HG03432 (cell line): ENCODE data around the gene B3GNT7.
"Not testable (repeated sequence)": the region's sequence is repeated elsewhere in the genome, so short reads cannot be mapped to it uniquely, and the experiment has no call there.

Source experiments
- ATAC-seq: cut with Tn5 transposase; IDR thresholded peaks from one replicate; pipeline ENCODE4 v1.9.1; 2021; ENCODE audit warnings: mild to moderate bottlenecking, moderate library complexity; ENCODE audit not compliant: unreplicated experiment

Gene B3GNT7

DNA sequence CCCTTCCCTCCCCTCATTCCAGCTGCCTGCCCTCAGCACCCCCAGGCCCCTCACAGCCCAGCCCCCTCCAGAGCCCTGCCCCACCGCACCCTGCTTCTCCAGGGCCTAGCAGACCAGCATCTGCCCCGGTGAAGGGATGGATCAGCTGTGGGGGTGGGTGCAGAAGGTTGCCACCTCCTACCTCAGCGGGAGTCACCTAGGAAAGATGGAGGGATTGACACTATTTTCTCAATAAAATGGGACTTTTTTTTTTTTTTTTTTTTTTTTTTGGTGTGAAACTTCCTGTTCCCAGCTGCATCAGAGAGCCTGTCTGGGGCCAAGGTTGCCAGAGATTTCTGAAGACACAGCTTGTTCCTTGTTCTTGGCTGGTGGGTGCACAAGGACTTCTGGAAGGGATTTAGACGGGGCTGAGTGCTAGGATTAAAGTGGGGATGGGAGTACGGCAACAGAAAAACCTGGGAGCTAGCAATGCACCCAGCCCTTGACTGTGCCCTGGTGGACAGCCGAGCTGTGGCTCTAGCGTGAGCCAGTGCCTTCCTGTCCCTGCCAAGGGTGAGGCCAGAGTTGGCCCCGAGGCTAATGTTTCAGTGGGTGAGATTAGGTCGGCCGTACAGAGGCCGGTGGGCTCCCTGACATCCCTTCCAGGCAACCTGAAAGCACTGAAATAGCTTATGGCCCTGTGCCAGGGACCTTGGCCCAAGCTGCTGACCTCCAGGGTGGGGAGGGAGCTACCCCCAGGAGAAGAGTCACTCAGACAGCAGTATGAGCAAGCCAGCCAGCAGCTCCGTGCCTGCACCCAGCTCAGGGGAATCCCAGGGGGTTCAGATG lies 4.6 kb downstream of the B3GNT7 start:
- no peak for ATAC-seq

DNA sequence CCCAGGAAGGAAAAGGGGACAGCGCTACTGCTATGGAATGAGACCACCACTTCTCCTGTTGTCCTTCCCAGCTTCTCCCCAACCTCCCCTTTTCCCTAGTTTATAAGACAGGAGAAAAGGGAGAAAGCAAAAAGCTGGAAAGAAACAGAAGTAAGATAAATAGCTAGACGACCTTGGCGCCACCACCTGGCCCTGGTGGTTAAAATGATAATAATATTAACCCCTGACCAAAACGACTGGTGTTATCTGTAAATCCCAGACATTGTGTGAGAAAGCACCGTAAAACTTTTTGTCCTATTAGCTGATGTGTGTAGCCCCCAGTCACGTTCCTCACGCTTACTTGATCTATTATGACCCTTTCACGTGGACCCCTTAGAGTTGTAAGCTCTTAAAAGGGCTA lies 5.2 kb downstream of the B3GNT7 start:
- not testable (repeated sequence) for ATAC-seq

DNA sequence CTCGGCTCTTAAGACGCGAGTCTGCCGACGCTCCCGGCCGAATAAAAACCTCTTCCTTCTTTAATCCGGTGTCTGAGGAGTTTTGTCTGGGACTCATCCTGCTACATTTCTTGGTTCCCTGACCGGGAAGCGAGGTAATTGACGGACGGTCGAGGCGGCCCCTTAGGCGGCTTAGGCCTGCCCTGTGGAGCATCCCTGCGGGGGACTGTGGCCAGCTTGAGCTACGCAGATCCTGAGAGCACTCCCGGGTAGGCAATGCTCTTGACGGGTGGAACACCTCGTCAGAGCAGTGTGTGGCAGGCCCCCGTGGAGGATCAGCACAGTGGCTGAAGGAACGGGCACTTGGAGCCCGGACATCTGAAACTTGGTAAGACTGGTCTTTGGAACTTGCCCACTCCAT lies 5.6 kb downstream of the B3GNT7 start:
- not testable (repeated sequence) for ATAC-seq

DNA sequence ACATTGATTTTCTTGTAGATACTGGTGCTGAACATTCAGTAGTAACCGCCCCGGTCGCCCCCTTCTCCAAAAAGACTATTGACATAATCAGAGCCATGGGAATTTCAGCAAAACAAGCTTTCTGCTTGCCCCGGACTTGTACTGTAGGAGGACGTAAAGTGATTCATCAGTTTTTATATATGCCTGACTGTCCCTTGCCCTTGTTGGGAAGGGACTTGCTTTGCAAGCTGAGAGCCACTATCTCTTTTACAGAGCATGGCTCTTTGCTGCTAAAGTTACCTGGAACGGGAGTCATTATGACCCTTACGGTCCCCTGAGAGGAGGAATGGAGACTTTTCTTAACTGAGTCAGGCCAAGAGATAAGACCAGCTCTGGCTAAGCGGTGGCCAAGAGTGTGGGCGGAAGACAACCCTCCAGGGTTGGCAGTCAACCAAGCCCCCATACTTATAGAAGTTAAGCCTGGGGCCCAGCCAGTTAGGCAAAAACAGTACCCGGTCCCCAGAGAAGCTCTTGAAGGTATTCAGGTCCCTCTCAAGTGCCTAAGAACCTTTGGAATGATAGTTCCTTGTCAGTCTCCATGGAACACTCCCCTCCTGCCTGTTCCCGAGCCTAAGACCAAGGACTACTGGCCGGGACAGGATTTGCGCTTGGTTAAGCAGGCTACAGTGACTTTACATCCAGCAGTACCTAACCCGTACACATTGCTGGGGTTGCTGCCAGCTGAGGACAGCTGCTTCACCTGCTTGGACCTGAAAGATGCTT lies 8.1 kb downstream of the B3GNT7 start:
- ATAC-seq = not testable (repeated sequence)

DNA sequence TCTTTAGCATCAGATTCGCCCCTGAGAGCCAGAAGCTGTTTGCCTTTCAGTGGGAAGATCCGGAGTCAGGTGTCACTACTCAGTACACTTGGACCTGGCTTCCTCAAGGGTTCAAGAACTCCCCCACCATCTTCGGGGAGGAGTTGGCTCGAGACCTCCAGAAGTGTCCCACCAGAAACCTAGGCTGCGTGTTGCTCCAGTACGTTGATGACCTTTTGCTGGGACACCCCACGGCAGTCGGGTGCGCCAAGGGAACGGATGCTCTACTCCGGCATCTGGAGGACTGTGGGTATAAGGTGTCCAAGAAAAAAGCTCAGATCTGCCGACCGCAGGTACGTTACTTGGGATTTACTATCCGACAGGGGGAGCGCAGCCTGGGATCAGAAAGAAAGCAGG lies 8.7 kb downstream of the B3GNT7 start:
- ATAC-seq = not testable (repeated sequence)

DNA sequence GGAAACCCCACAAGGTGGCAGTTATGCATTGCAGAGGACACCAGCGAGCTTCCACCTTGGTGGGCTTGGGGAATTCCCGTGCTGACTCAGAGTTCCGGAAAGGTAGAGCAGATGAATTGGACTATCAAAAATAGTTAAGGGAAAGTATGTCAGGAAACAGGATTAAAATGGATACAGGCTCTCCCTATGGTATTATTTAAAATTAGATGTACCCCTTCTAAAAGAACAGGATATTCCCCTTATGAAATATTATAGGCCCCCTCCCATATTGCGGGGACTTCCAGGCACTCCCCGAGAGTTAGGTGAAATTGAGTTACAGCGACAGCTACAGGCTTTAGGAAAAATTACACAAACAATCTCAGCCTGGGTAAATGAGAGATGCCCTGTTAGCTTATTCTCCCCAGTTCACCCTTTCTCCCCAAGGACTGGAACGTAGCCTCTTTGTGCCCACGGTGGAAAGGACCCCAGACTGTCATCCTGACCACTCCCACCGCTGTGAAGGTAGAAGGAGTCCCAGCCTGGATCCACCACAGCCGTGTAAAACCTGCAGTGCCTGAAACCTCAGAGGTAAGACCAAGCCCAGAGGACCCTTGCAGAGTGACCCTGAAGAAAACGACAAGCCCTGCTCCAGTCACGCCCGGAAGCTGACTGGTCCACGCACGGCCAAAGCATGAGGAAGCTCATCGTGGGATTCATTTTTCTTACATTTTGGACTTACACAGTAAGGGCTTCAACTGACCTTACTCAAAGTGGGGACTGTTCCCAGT lies 10.3 kb downstream of the B3GNT7 start:
- not testable (repeated sequence) for ATAC-seq

DNA sequence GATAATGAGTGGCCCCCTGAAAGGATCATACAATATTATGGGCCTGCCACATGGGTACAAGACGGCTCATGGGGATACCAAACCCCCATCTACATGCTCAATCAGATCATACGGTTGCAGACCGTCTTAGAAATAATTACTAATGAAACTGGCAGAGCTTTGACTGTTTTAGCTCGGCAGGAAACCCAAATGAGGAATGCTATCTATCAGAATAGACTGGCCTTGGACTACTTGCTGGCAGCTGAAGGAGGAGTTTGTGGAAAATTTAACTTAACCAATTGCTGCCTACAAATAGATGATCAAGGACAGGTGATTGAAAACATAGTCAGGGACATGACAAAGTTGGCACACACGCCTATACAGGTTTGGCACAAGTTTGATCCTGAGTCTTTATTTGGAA lies 12.2 kb downstream of the B3GNT7 start:
- ATAC-seq = not testable (repeated sequence)

DNA sequence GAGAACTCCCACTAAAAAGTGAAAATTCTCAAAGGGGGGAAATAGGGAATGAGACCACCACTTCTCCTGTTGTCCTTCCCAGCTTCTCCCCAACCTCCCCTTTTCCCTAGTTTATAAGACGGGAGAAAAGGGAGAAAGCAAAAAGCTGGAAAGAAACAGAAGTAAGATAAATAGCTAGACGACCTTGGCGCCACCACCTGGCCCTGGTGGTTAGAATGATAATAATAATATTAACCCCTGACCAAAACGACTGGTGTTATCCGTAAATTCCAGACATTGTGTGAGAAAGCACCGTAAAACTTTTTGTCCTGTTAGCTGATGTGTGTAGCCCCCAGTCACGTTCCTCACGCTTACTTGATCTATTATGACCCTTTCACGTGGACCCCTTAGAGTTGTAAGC lies 12.8 kb downstream of the B3GNT7 start:
- ATAC-seq = not testable (repeated sequence)

DNA sequence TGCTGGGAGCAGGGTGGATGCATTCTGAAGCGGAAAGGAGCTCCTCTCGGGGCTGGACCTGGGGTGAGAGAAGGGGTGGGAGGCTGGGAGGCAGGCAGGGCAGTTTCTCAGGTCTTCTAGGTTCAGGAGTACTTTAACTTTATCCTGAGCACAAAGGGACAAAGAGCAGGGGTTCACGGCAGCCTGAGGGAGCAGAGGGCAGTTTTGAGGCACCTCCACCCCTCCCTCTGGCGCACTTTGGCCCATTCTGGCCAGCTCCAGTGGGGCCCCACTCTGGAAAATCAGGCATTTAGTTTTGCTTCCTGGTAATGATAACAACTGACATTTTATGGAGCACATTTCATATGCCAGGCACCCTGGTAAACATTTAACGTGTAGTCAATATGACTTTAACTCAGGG lies 14.3 kb downstream of the B3GNT7 start:
- ATAC-seq = no peak

DNA sequence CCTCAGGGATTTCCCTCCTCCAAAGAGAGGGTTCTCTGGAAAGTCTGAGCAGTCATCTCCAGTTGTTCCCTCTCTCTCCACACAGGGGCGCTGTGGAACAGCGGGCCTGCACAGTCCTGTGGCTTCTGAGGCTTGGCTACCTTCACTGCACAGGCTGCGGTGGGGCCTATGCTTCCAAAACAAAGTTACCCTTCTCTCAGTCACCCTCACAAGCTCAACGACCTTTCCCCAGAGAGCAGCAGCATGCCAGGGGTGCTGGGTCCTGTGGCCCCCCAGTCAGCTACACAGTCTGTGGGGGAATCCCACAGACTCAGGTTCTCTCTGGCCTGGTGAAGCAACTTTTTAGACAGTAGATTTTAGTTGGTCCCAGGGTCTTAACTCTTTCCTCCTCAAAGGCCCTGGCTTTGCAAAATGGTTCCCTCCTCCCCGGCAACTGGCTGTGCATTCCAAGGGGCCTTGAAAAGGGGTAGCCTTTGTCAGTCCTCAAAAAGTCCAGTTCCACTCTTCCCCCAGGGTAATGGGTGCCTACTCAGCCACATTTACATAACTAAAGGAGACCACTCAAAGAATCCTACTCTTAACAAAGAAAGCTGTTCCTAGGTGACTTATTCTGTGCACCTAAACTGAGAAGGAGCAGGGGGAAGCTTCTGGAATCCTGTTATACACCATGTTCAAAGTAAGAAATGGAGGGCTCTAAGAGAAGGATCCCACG lies 14.9 kb downstream of the B3GNT7 start:
- ATAC-seq = no peak

DNA sequence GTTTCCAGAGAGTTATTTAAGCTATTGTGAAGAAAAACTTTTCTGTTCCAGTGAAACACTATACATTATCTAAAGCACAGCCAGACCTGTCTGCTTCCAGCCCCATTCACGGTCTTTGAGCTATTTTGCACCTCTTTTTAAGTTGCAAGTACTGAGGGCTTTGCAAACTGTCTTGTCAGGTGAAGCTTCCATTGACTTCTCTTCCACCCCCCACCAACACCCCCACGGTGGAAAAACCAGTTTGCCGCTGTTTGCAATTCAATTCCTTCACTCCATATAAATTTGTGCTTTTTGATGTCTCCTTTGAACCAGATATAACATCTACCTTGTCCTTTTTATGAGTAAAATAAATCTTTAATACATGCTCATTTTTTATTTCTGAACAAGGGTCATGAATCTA lies 15.7 kb downstream of the B3GNT7 start:
- ATAC-seq = no peak

GRCh38 chr2:231411831-231412617 lies 16.5 kb downstream of the B3GNT7 start:
- ATAC-seq = peak; percentile 99

DNA sequence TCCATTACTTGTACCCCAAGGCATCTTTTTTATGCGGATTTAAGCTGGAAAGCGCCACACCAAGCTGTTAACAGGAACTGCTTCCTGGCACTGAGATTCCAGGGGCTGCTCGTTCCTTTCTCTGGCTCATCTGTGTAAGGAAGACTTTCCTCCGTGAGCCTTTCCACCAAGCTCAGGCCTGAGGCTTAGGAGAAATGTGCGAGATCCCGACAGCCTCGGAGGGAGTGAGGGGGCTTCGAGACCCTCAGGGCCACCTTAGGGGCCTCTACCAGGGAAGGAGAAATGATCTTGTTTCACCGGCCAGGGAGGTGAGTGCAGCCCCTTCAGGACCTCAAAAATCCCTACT lies 17.1 kb downstream of the B3GNT7 start:
- ATAC-seq = peak; percentile 3

GRCh38 chr2:231413456-231413855 lies 17.9 kb downstream of the B3GNT7 start:
- ATAC-seq = no peak

GRCh38 chr2:231413921-231414476 lies 18.5 kb downstream of the B3GNT7 start:
- no peak for ATAC-seq

GRCh38 chr2:231415029-231415428 lies 19.5 kb downstream of the B3GNT7 start:
- ATAC-seq = no peak

DNA sequence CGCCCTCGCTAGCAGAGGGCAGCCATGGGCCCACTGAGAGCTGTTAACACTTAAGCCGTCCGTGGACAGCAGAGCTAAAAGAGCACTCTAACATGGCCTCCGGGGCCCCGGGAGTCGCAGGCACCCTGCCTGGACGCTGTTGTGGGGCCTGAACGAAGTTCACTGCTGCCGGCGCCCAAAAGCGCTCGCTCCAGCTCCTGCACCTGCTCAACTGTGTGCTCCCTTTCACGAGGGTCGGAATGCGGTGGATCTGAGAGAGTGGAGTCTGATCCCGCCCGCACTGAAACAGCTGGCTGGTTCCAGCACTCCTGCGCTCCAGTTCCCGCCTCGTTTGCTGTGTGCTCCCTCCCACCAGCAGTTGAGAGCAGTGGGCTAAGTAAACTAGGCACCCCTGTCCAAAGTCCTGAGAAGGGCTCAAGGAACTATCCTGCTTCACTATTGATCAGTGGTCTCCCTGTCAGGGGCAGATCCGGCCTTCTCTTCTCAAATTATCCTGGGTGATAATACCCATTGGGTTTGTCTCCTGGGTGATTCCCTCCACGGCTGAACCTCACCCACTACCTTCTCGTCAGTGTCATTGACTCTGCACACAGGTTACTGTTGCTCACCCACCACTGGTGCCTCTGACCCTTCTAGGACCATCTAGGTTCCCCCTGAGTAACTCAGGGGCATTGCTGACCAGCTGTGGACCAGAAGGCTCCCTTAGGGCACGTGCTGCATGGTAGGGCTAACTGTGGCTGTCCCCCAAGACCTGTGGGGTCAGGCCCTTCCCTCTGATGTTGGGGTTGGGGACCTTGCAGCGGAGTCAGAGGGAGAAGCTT lies 23.5 kb downstream of the B3GNT7 start:
- no peak for ATAC-seq

DNA sequence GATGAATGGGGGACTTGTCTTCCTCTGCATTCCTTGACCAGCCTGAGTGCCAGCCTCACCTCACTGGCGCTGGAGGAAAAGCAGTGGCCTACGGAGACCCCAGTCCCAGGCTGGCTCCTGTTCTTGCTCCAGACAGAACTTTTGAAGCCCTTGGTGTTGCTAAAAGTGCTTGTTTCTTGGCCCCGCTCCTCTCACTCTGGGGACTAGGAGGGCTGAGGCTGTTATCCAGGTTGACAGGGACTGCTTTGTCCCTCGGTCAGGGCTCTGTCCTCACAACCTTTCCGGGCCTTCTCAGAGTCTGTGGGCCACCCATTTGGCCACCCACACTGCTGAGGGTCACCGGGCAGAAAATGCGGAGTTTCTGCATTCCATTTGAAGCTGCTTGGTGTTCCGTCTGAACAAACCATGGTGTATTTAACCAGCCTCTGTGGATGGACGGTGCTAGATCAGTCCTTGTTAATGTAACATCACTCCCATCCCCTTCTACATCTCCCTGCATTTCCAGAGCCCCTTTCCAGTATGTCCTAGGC lies 25.6 kb downstream of the B3GNT7 start:
- no peak for ATAC-seq

DNA sequence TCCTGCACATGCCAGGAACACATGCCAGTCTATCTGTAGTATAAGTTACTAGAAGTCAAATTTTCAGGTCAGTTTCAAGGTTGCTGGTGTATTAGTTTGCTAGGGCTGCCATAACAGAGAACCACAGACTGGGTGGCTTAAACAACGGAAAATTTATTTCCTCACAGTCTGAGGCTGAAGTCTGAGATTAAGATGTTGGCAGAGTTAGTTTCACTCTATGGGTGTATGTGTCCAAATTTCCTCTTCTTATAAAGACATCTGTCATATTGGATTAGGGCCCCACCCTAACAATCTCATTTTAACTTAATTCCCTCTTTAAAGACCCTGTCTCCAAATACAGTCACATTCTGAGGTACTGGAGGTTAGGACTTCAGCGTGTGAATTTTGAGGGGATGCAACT lies 26.5 kb downstream of the B3GNT7 start:
- ATAC-seq = no peak
